ENCODE data around the gene SGMS2.

DNA sequence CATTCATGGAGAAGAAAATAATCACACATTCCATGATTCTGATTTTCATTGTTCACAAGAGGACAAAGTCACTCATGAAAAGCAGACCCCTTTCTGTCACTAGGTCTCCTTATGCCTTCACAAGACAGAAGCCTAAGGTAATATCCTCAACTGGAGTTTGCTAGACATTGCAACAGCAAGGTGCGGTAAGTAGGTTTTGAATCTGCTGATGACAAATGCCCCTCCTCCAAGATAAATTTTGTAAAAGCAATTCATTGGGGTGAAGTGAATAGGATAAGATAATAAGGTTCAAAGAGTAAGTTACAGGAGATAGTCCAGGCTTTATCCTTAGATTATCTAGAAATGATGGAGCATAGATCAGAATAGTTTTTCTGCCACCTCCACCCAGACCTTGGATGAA, 90.5 kb downstream of the SGMS2 start:
- TF ChIP-seq EZH2 (IDR thresholded peaks at IDR 0.05; ENCODE audit: insufficient read depth, poor library complexity, severe bottlenecking) (no peak), EZH2phosphoT487 (IDR thresholded peaks at IDR 0.05; ENCODE audit: insufficient read depth, low read depth) (no peak)

Data from GM23248 (cell line).